Measurements from ENCODE around the gene SH3PXD2B.

DNA sequence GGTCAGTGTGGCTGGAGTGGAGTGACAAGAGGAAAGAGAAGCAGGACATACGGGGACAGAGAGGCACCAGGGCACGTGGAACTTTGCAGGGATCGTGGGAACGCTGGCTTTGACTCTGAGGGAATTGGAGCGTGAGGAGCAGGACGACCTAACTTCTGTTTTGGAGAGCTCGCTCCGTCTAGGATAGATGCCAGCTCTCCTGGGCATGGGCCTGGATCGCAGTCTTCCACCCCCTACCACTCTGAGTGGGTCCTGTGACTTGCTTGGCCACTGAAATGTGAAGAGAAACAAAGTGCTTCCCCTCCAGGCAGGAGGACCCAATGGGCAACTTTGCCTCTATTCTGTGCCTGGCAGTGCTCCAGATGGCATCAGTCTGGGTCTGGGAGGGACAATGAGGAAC is 8.7 kb upstream of the SH3PXD2B start:
- no peak for TF ChIP-seq EZH2 (IDR thresholded peaks at IDR 0.05; ENCODE audit: borderline replicate concordance, insufficient read depth, low read depth, low read length, poor library complexity, severe bottlenecking)
- TF ChIP-seq, protein P1, sequence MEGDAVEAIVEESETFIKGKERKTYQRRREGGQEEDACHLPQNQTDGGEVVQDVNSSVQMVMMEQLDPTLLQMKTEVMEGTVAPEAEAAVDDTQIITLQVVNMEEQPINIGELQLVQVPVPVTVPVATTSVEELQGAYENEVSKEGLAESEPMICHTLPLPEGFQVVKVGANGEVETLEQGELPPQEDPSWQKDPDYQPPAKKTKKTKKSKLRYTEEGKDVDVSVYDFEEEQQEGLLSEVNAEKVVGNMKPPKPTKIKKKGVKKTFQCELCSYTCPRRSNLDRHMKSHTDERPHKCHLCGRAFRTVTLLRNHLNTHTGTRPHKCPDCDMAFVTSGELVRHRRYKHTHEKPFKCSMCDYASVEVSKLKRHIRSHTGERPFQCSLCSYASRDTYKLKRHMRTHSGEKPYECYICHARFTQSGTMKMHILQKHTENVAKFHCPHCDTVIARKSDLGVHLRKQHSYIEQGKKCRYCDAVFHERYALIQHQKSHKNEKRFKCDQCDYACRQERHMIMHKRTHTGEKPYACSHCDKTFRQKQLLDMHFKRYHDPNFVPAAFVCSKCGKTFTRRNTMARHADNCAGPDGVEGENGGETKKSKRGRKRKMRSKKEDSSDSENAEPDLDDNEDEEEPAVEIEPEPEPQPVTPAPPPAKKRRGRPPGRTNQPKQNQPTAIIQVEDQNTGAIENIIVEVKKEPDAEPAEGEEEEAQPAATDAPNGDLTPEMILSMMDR (IDR thresholded peaks at IDR 0.05), result no peak

Measured in B cell (primary cell).